Left lung (tissue), 10 donors: ENCODE results near the gene C3orf80. TPM values are rescaled to one million over a fixed set of nuclear protein-coding genes. Genes with fewer than 3 reads are reported as not detected.

ENCODE experiments used
- ATAC-seq: fragments of 200-7000 bp; cut with Tn5 transposase; one replicate; pipeline ENCODE4 v1.9.1; 2020; ENCODE audit warnings: moderate library complexity
- DNase-seq, 4 donors: peaks; one replicate each; pipeline ENCODE4 v3.0.0-alpha.2; 2013 to 2020
- H3K27ac ChIP-seq, 2 donors: fragments of 200-600 bp; sonication (generic) in 1 of 2; one replicate each; pipeline versions ENCODE4 v1.5.0 to v1.8.0; 2020 to 2021
- H3K27me3 ChIP-seq, 2 donors: fragments of 200-600 bp; sonication (generic) in 1 of 2; one replicate each; pipeline versions ENCODE4 v1.5.0 to v1.8.0; 2020 to 2021
- H3K36me3 ChIP-seq, 2 donors: fragments of 200-600 bp; sonication (generic) in 1 of 2; one replicate each; pipeline versions ENCODE4 v1.5.0 to v1.8.0; 2020 to 2021
- H3K4me1 ChIP-seq, 2 donors: fragments of 200-600 bp; one replicate each; pipeline ENCODE4 v1.8.0; 2021
- H3K4me3 ChIP-seq, 2 donors: fragments of 200-600 bp; sonication (generic) in 1 of 2; one replicate each; pipeline versions ENCODE4 v1.5.0 to v1.8.0; 2020 to 2021; ENCODE audit warnings: mild to moderate bottlenecking in 1 of 2
- H3K9me3 ChIP-seq, 2 donors: fragments of 200-600 bp; sonication (generic) in 1 of 2; one replicate each; pipeline versions ENCODE4 v1.5.0 to v1.8.0; 2020 to 2021
- intact Hi-C, 2 donors: fragments of 100-400 bp; cut with DNase I; formaldehyde crosslinking; loops; one replicate each; pipeline versions ENCODE4 v1.11.2 to v1.14.2; 2022
- polyA plus RNA-seq, 6 donors: library from polyadenylated mRNA; unstranded; fragments of 120-200 nt; gene quantifications; one replicate each; pipeline ENCODE4 v1.2.1, GENCODE V29; 2013; ENCODE audit not compliant: insufficient read length in 6 of 6
- total RNA-seq, 2 donors: library from RNA; stranded (reverse); fragmentation: NEBNext Ultra II Directional; extraction: Animal tissue kit (Norgen Biotek cat#: 25700); gene quantifications; one replicate each; pipeline ENCODE4 v1.2.1, GENCODE V29; 2021
- TF ChIP-seq, protein P1 (sequence below), 2 donors: fragments of 200-600 bp; sonication (generic) in 1 of 2; IDR thresholded peaks; one replicate each; pipeline versions ENCODE4 v1.5.0 to v1.8.0; 2021; ENCODE audit warnings: antibody characterized with exemption in 2 of 2
- donor health status: DM: no; HTN: yes; CAD: no.
- donor health status: DM: no; HTN: no; CAD: no.

The C3orf80 gene
- total and polyA plus RNA-seq, 8 donors: 0.55 to 9.3 (median 7.1) TPM

DNA sequence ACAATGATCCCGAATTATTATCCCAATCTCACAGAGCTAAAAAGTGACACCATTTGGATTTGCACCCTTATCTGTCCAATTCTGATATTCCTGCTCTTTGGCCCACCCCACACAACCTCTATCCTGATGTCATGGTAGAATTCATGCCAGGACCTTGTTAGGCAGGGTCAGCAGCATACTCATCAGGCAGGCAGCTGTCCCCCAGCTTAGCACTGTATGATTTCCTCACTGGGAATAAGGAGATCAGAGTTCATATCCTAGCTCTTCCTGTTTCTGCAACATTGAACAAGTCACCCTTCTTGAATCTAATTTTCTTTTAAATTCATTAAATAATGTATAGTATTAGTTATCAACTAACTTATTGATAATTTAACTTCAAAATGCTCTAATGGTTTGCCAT, 12.0 kb upstream of the C3orf80 start:
- no peak for ATAC-seq
- no peak for DNase-seq
- no peak overlapping the region for H3K27ac ChIP-seq
- H3K4me3 ChIP-seq: no peak overlapping the region
- H3K4me1 ChIP-seq: no peaks in the 10 kb centered on the region
- intact Hi-C loops: no loop called here
- TF ChIP-seq, protein P1, sequence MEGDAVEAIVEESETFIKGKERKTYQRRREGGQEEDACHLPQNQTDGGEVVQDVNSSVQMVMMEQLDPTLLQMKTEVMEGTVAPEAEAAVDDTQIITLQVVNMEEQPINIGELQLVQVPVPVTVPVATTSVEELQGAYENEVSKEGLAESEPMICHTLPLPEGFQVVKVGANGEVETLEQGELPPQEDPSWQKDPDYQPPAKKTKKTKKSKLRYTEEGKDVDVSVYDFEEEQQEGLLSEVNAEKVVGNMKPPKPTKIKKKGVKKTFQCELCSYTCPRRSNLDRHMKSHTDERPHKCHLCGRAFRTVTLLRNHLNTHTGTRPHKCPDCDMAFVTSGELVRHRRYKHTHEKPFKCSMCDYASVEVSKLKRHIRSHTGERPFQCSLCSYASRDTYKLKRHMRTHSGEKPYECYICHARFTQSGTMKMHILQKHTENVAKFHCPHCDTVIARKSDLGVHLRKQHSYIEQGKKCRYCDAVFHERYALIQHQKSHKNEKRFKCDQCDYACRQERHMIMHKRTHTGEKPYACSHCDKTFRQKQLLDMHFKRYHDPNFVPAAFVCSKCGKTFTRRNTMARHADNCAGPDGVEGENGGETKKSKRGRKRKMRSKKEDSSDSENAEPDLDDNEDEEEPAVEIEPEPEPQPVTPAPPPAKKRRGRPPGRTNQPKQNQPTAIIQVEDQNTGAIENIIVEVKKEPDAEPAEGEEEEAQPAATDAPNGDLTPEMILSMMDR (IDR thresholded peaks at IDR 0.05): no peak
- no peaks in the 10 kb centered on the region for H3K27me3 ChIP-seq
- H3K36me3 ChIP-seq: no peaks in the 10 kb centered on the region
- H3K9me3 ChIP-seq: no peaks in the 10 kb centered on the region

DNA sequence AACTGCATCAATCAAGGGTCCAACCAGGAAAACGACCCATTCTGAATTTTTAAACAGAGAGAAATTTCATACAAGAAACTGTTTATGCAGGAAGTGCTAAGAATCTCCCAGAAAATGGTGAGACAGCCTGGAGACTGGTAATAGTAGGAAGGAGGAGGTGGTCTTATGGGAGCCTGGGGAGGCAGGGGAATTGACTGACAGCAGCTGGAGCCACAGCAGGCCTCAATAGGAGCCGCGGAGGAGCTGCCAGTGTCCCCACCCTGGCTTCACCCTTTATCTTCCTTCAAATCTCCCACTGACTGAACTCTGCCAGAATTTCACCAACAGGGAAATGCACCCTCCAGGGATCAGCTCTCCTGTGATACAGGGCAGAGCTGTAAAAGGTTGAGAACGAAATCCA, 7.5 kb upstream of the C3orf80 start:
- TF ChIP-seq, protein P1 (IDR thresholded peaks at IDR 0.05): no peak
- DNase-seq: no peak
- H3K4me1 ChIP-seq: no peaks in the 10 kb centered on the region
- H3K27ac ChIP-seq: no peak overlapping the region
- intact Hi-C loops: no loop called here
- H3K4me3 ChIP-seq: no peak overlapping the region
- H3K27me3 ChIP-seq: peaks cover 0 to 3% of the 10 kb centered on the region in 2 donors
- H3K36me3 ChIP-seq: no peaks in the 10 kb centered on the region
- H3K9me3 ChIP-seq: no peaks in the 10 kb centered on the region
- no peak for ATAC-seq

DNA sequence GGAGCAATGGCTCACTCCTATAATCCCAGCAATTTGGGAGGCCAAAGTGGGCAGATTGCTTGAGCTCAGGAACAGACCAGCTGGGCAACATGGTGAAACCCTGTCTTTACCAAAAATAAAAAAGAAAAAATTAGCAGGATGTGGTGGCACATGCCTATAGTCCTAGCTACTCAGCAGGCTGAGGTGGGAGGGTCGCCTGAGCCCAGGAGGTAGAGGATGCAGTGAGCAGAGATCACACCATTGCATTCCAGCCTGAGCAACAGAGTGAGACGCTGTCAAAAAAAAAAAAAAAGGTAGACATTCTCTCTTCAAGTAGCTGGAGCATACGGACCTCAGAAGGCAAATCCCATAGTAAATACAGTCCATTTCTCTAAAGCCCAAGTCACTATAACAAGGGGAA, 7.1 kb upstream of the C3orf80 start:
- Histone ChIP-seq H3K4me1 (no peaks in the 10 kb centered on the region), H3K27ac (no peak overlapping the region), H3K36me3 (no peaks in the 10 kb centered on the region), H3K9me3 (no peaks in the 10 kb centered on the region), H3K27me3 (peaks cover 0 to 8% of the 10 kb centered on the region in 2 donors), H3K4me3 (no peak overlapping the region)
- DNase-seq: no peak
- intact Hi-C loops: no loop called here
- ATAC-seq: no peak
- TF ChIP-seq, protein P1 (IDR thresholded peaks at IDR 0.05): no peak

DNA sequence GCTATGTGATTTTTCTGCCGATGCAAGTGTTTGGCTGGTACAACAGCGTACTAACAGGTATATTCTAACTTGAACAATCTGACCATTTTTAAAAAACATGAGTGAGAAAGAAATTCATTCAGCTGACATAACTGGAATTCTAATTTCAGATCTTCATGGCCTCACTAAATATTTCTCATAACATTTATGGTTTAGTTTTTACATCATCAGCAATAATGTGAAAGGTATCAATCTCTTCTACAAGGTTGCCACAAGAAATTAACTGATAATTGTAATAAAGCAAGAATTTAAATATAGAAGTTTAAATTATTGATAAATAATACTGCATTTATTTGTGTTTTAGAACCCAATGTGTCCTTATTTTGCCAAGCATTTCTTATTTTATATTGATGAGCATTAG, 5.2 kb upstream of the C3orf80 start:
- ATAC-seq: no peak
- Histone ChIP-seq H3K27ac (no peak overlapping the region), H3K36me3 (no peaks in the 10 kb centered on the region), H3K27me3 (peaks cover 5 to 27% of the 10 kb centered on the region in 2 donors), H3K9me3 (no peaks in the 10 kb centered on the region), H3K4me3 (no peak overlapping the region), H3K4me1 (peaks cover 6 to 8% of the 10 kb centered on the region in 2 donors)
- no peak for DNase-seq
- TF ChIP-seq, protein P1 (IDR thresholded peaks at IDR 0.05): no peak
- intact Hi-C loops: no loop called here

DNA sequence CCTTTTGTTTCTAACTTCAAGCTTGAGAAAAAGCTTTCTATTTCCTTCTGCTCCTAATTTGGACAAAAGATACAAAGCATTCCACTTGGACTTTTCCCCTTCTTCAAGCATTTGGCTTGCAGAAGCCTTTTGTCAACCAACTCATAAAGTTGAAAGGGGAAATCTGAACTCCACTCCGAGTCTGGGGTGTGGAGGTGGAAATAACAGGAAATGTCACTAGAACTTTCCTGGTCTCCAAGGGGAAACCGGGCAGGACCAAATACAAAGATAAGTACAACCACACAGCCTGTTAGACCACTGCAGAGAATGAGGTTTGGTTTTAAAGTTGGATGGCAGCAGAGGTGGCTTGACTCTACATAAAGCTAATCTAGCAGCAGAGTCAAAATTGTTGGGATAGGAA, 4.2 kb upstream of the C3orf80 start:
- Histone ChIP-seq H3K4me1 (peaks cover 6 to 17% of the 10 kb centered on the region in 2 donors), H3K27ac (no peak overlapping the region), H3K9me3 (no peaks in the 10 kb centered on the region), H3K27me3 (peaks cover 8 to 37% of the 10 kb centered on the region in 2 donors), H3K36me3 (no peaks in the 10 kb centered on the region), H3K4me3 (no peak overlapping the region)
- DNase-seq: no peak
- no peak for ATAC-seq
- TF ChIP-seq, protein P1 (IDR thresholded peaks at IDR 0.05): no peak
- intact Hi-C loops: no loop called here
